Left lung (tissue), 10 donors: ENCODE measurements around the gene SNAP29. TPM values are rescaled to one million over a fixed set of nuclear protein-coding genes. Genes with fewer than 3 reads are reported as not detected.

ENCODE experiments used
- ATAC-seq: fragments of 200-7000 bp; cut with Tn5 transposase; one replicate; pipeline ENCODE4 v1.9.1; 2020; ENCODE audit warnings: moderate library complexity
- DNase-seq, 4 donors: peaks; one replicate each; pipeline ENCODE4 v3.0.0-alpha.2; 2013 to 2020
- H3K27ac ChIP-seq, 2 donors: fragments of 200-600 bp; sonication (generic) in 1 of 2; one replicate each; pipeline versions ENCODE4 v1.5.0 to v1.8.0; 2020 to 2021
- H3K27me3 ChIP-seq, 2 donors: fragments of 200-600 bp; sonication (generic) in 1 of 2; one replicate each; pipeline versions ENCODE4 v1.5.0 to v1.8.0; 2020 to 2021
- H3K36me3 ChIP-seq, 2 donors: fragments of 200-600 bp; sonication (generic) in 1 of 2; one replicate each; pipeline versions ENCODE4 v1.5.0 to v1.8.0; 2020 to 2021
- H3K4me1 ChIP-seq, 2 donors: fragments of 200-600 bp; one replicate each; pipeline ENCODE4 v1.8.0; 2021
- H3K4me3 ChIP-seq, 2 donors: fragments of 200-600 bp; sonication (generic) in 1 of 2; one replicate each; pipeline versions ENCODE4 v1.5.0 to v1.8.0; 2020 to 2021; ENCODE audit warnings: mild to moderate bottlenecking in 1 of 2
- H3K9me3 ChIP-seq, 2 donors: fragments of 200-600 bp; sonication (generic) in 1 of 2; one replicate each; pipeline versions ENCODE4 v1.5.0 to v1.8.0; 2020 to 2021
- intact Hi-C, 2 donors: fragments of 100-400 bp; cut with DNase I; formaldehyde crosslinking; loops; one replicate each; pipeline versions ENCODE4 v1.11.2 to v1.14.2; 2022
- polyA plus RNA-seq, 6 donors: library from polyadenylated mRNA; unstranded; fragments of 120-200 nt; gene quantifications; one replicate each; pipeline ENCODE4 v1.2.1, GENCODE V29; 2013; ENCODE audit not compliant: insufficient read length in 6 of 6
- total RNA-seq, 2 donors: library from RNA; stranded (reverse); fragmentation: NEBNext Ultra II Directional; extraction: Animal tissue kit (Norgen Biotek cat#: 25700); gene quantifications; one replicate each; pipeline ENCODE4 v1.2.1, GENCODE V29; 2021
- TF ChIP-seq, protein P1 (sequence below), 2 donors: fragments of 200-600 bp; sonication (generic) in 1 of 2; IDR thresholded peaks; one replicate each; pipeline versions ENCODE4 v1.5.0 to v1.8.0; 2021; ENCODE audit warnings: antibody characterized with exemption in 2 of 2
- donor health status: DM: no; HTN: yes; CAD: no.
- donor health status: DM: no; HTN: no; CAD: no.

SNAP29 gene
- total and polyA plus RNA-seq, 8 donors, result 25.4 to 33.2 (median 29.7) TPM

DNA sequence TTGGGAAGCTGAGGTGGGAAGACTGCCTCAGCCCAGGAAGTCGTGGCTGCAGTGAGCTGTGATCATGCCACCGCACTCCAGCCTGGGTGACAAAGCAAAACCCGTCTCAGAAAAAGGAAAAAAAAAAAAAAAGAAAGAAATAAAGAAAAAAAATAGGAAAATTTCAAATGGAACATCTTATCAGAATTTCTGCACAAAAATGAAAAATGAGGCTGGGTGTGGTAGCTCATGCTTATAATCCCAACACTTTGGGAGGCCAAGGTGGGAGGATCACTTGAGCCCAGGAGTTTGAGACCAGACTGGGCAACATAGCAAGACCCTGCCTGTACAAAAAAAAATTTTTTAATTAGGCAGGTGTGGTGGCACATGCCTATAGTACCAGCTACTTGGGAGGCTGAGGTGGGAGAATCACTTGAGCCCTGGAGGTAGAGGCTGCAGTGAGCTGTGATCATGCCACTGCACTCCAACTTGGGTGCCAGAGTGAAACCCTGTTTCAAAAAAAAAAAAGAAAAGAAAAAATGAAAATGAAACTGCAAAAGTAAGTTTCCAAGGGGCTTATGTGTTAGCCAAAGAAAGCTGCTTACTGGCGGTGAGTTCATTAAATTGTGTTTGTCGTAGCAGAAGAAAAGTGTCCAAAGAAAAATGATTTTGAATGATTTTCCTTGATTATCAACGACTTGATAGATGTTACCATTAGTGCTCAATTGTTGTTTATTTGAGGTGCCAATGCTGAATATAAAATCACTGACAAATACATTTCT lies 50.9 kb downstream of the SNAP29 start:
- H3K4me3 ChIP-seq, result no peak overlapping the region
- H3K36me3 ChIP-seq, result no peaks in the 10 kb centered on the region
- no peaks in the 10 kb centered on the region for H3K9me3 ChIP-seq
- no peak overlapping the region for H3K27ac ChIP-seq
- DNase-seq (no peak), ATAC-seq (no peak)
- intact Hi-C loops, result no loop called here
- H3K27me3 ChIP-seq, result no peaks in the 10 kb centered on the region
- TF ChIP-seq, protein P1, sequence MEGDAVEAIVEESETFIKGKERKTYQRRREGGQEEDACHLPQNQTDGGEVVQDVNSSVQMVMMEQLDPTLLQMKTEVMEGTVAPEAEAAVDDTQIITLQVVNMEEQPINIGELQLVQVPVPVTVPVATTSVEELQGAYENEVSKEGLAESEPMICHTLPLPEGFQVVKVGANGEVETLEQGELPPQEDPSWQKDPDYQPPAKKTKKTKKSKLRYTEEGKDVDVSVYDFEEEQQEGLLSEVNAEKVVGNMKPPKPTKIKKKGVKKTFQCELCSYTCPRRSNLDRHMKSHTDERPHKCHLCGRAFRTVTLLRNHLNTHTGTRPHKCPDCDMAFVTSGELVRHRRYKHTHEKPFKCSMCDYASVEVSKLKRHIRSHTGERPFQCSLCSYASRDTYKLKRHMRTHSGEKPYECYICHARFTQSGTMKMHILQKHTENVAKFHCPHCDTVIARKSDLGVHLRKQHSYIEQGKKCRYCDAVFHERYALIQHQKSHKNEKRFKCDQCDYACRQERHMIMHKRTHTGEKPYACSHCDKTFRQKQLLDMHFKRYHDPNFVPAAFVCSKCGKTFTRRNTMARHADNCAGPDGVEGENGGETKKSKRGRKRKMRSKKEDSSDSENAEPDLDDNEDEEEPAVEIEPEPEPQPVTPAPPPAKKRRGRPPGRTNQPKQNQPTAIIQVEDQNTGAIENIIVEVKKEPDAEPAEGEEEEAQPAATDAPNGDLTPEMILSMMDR (IDR thresholded peaks at IDR 0.05), result no peak
- peaks cover 0 to 6% of the 10 kb centered on the region in 2 donors for H3K4me1 ChIP-seq

DNA sequence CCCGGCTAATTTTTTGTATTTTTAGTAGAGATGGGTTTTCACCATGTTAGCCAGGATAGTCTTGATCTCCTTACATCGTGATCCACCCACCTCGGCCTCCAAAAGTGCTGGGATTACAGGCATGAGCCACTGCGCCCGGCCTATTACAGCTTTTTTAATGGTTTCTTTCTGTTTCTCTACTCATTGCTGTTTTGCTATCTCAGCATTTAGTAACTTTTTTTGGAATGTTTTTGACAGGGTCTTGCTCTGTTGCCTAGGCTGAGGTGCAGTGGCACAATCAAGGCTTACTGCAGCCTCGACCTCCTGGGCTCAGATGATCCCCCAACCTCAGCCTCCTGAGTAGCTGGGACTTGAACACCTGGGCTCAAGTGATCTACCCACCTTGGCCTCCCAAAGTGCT lies 53.7 kb downstream of the SNAP29 start:
- Histone ChIP-seq H3K4me3 (no peak overlapping the region), H3K36me3 (no peaks in the 10 kb centered on the region), H3K4me1 (peaks cover 0 to 10% of the 10 kb centered on the region in 2 donors), H3K27ac (no peak overlapping the region), H3K27me3 (no peaks in the 10 kb centered on the region), H3K9me3 (no peaks in the 10 kb centered on the region)
- TF ChIP-seq, protein P1 (IDR thresholded peaks at IDR 0.05), result no peak
- ATAC-seq (no peak), DNase-seq (no peak)
- intact Hi-C loops, result no loop called here

DNA sequence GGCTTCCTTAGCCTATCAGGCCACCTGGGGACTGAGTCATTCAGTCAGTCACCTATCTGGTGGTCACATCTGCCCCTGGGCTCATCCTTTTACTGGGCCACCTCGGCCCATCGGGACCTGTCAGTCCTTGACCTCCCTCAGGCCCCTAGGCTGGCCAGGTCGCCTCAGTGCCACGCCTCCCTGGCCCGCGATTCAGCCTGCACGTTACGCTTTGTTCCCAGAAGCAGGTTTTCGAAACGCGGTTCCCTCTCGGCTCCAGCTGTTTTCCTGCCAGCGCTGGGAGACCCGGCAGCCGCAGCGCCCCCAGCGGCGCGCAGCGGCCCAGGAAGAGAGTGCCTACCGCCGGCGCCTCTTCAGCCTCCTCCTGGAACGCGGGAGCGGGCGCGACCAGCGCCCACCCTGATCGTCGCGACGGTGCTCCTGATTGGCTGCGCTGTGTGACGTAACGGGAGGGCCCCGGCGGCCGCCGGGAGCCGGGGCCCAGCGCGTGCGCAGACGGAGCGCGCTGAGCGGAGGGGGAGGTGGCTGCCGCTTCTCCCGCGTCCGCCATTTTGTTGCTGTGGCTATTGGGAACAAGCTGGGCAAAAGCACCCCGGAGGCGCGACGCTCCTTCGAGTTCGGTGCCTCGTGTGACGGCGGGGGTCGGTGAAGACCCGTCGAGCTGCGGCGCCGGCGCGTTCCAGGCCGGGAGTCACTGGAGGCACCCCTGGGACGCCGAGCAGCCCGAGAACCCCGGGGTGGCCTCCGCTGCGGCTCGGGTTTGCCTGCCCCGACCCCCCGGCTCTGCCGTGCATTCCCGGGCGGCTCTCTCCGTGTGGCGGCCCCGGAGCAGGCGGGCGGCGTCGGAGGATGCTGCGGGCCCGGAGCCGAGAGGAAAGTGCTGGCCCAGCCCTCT lies 58.4 kb downstream of the SNAP29 start, which contains the start of gene CRKL:
CRKL (plus strand) TSS at position 492 of the 895 bp plus-strand sequence. CDS start 528 bp downstream, outside the sequence.
- Histone ChIP-seq H3K36me3 (no peaks in the 10 kb centered on the region), H3K4me3 (peak within 1 kb of the TSS; percentile 99), H3K4me1 (peaks cover 8 to 42% of the 10 kb centered on the region in 2 donors), H3K27ac (peak within 1 kb of the TSS; percentile 96 to 97), H3K9me3 (no peaks in the 10 kb centered on the region), H3K27me3 (no peaks in the 10 kb centered on the region)
- intact Hi-C loops, result no loop called here
- ATAC-seq (peak; percentile 97), DNase-seq (peak; percentile 98 to 100 (median 98))
- TF ChIP-seq, protein P1 (IDR thresholded peaks at IDR 0.05), result peak; percentile 89 to 99

DNA sequence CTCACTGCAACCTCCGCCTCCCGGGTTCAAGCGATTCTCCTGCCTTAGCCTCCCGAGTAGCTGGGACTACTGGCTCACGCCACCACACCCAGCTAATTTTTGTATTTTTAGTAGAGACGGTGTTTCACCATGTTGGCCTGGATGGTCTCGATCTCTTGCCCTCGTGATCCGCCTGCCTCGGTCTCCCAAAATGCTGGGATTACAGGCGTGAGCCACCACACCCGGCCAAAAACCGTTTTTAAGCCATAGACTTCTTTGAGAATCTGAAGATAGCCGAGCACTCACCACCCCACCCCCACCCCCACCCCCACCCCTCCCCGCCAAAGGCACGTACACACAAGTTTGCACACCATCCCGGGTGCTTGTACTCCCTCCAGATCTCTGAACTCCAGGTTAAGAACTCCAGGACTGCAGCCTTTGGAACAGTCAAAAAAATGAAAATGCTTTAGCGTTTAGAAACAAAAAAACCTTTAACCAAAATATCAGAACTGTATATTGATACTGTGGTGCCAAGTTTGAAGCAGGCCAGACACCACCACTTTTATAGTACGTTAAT lies 59.9 kb downstream of the SNAP29 start:
- DNase-seq, result no peak
- intact Hi-C loops, result no loop called here
- peaks cover 8 to 49% of the 10 kb centered on the region in 2 donors for H3K4me1 ChIP-seq
- peak overlapping the region; percentile 99 for H3K4me3 ChIP-seq
- ATAC-seq, result no peak
- no peaks in the 10 kb centered on the region for H3K36me3 ChIP-seq
- H3K27me3 ChIP-seq, result no peaks in the 10 kb centered on the region
- H3K27ac ChIP-seq, result peak overlapping the region; percentile 96 to 97
- H3K9me3 ChIP-seq, result no peaks in the 10 kb centered on the region
- TF ChIP-seq, protein P1 (IDR thresholded peaks at IDR 0.05), result no peak
